ENCODE data around the gene MMEL1. TPM values are rescaled to one million over a fixed set of nuclear protein-coding genes. Genes with fewer than 3 reads are reported as not detected.
A peak's percentile ranks its signal among the peaks of the same experiment; 100 is the strongest.

MMEL1 gene
- total and polyA plus RNA-seq, 2 of the 13 experiments (the other 11 are each of a cell fraction or from before 2014, with no cell fraction given): 0.48 TPM; not detected in 1

GRCh38 chr1:2543543-2544092 lies 89.2 kb downstream of the MMEL1 start (continued):
- TF ChIP-seq ZNF274 (CRISPR knock-in tag; IDR thresholded peaks at IDR 0.05): 0 out of 2 replicates have a peak, but pooled peaks have one; percentile 57
- TF ChIP-seq ZNF510 (CRISPR knock-in tag; IDR thresholded peaks at IDR 0.05; ENCODE audit: low read depth): no peak
- 0 out of 2 replicates have a peak, but pooled peaks have one; percentile 61 for TF ChIP-seq ZNF343 (CRISPR knock-in tag; IDR thresholded peaks at IDR 0.05)
- peak; percentile 47; the same call in 1 of the 2 replicates for TF ChIP-seq HNRNPL (IDR thresholded peaks at IDR 0.05; ENCODE audit: low read depth, low read length)
- TF ChIP-seq GABPB1 (CRISPR knock-in tag; IDR thresholded peaks at IDR 0.05): peak; percentile 14; the same call in 1 of the 2 replicates
- TF ChIP-seq STAG1 (CRISPR knock-in tag; IDR thresholded peaks at IDR 0.05): peak; percentile 20; the same call in 1 of the 2 replicates
- no peak for TF ChIP-seq THYN1 (CRISPR knock-in tag; IDR thresholded peaks at IDR 0.05; ENCODE audit: borderline replicate concordance, low read depth)
- no peak for TF ChIP-seq ZNF136 (CRISPR knock-in tag; IDR thresholded peaks at IDR 0.05; ENCODE audit: low read depth)
- peak; percentile 29; the same call in 1 of the 2 replicates for TF ChIP-seq ARID4A (CRISPR knock-in tag; IDR thresholded peaks at IDR 0.05; ENCODE audit: borderline replicate concordance)
- no peak for TF ChIP-seq ZKSCAN8 (CRISPR knock-in tag; IDR thresholded peaks at IDR 0.05; ENCODE audit: borderline replicate concordance)
- TF ChIP-seq ZNF790 (CRISPR knock-in tag; IDR thresholded peaks at IDR 0.05; ENCODE audit: borderline replicate concordance): no peak
- TF ChIP-seq ZBTB46 (CRISPR knock-in tag; IDR thresholded peaks at IDR 0.05; ENCODE audit: borderline replicate concordance): 0 out of 2 replicates have a peak, but pooled peaks have one; percentile 69
- TF ChIP-seq ZBTB33 (CRISPR knock-in tag; IDR thresholded peaks at IDR 0.05): peak; percentile 8; the same call in 1 of the 2 replicates
- TF ChIP-seq ZNF788 (CRISPR knock-in tag; IDR thresholded peaks at IDR 0.05; ENCODE audit: borderline replicate concordance): 0 out of 2 replicates have a peak, but pooled peaks have one; percentile 62
- no peak for TF ChIP-seq MTF2 (CRISPR knock-in tag; IDR thresholded peaks at IDR 0.05; ENCODE audit: borderline replicate concordance)
- no peak for TF ChIP-seq ZNF260 (CRISPR knock-in tag; IDR thresholded peaks at IDR 0.05; ENCODE audit: borderline replicate concordance, low read depth)
- peak; percentile 52 for TF ChIP-seq SRSF1 (optimal IDR thresholded peaks at IDR 0.05; ENCODE audit: low read depth, low read length)
- no peak for TF ChIP-seq ZNF639 (CRISPR knock-in tag; conservative IDR thresholded peaks at IDR 0.05)
- TF ChIP-seq ZNF101 (CRISPR knock-in tag; IDR thresholded peaks at IDR 0.05; ENCODE audit: borderline replicate concordance, low read depth): no peak
- TF ChIP-seq MED13 (CRISPR knock-in tag; IDR thresholded peaks at IDR 0.05): no peak

Data from HepG2 (cell line).